Superior temporal gyrus (tissue), 1 donor: ENCODE measurements around the gene MMAB.
"Not testable (repeated sequence)": the region's sequence is repeated elsewhere in the genome, so short reads cannot be mapped to it uniquely, and the experiment has no call there.

Source experiments
- DNase-seq: peaks from one replicate; pipeline ENCODE4 v3.0.0-alpha.2; 2016; ENCODE audit errors: extremely low spot score

The MMAB gene

GRCh38 chr12:109602132-109602531 is 28.8 kb upstream of the MMAB start:
- not testable (repeated sequence) for DNase-seq

GRCh38 chr12:109601557-109601956 is 28.3 kb upstream of the MMAB start:
- DNase-seq, result no peak

GRCh38 chr12:109600995-109601394 is 27.7 kb upstream of the MMAB start:
- DNase-seq, result no peak

- no peak for DNase-seq
Measured at GRCh38 chr12:109600481-109600880, 27.2 kb upstream of the MMAB start.

GRCh38 chr12:109599087-109599486 is 25.8 kb upstream of the MMAB start:
- DNase-seq, result no peak

- no peak for DNase-seq
Measured at GRCh38 chr12:109598428-109598854, 25.1 kb upstream of the MMAB start.

GRCh38 chr12:109597795-109598427 is 24.6 kb upstream of the MMAB start:
- peak; percentile 95 for DNase-seq

- no peak for DNase-seq
Measured at GRCh38 chr12:109597414-109597794, 24.1 kb upstream of the MMAB start.

GRCh38 chr12:109596418-109597244 is 23.3 kb upstream of the MMAB start:
- no peak for DNase-seq

GRCh38 chr12:109595321-109595902 is 22.1 kb upstream of the MMAB start:
- no peak for DNase-seq

GRCh38 chr12:109594556-109595317 is 21.4 kb upstream of the MMAB start:
- DNase-seq, result no peak

- no peak for DNase-seq
Measured at GRCh38 chr12:109592905-109593272, 19.6 kb upstream of the MMAB start.

GRCh38 chr12:109592195-109592904 is 19.0 kb upstream of the MMAB start:
- DNase-seq, result no peak

GRCh38 chr12:109591041-109591440 is 17.7 kb upstream of the MMAB start:
- DNase-seq, result no peak

GRCh38 chr12:109590566-109590965 is 17.3 kb upstream of the MMAB start:
- DNase-seq, result no peak

- no peak for DNase-seq
Measured at GRCh38 chr12:109589691-109590245, 16.5 kb upstream of the MMAB start.

- DNase-seq, result no peak
Measured at GRCh38 chr12:109589240-109589590, 15.9 kb upstream of the MMAB start.

- no peak for DNase-seq
Measured at GRCh38 chr12:109588461-109589239, 15.3 kb upstream of the MMAB start.

GRCh38 chr12:109587921-109588320 is 14.6 kb upstream of the MMAB start:
- DNase-seq, result no peak
